SK-N-MC (cell line): ENCODE results near the gene FAM187B.

ENCODE experiments used
- EZH2 ChIP-seq: fragments of 200-600 bp; sonication (generic); IDR thresholded peaks from one replicate; pipeline ENCODE4 v1.6.1; 2017; ENCODE audit warnings: antibody characterized with exemption
- FOXP2 ChIP-seq: optimal IDR thresholded peaks from 2 replicates; pipeline ENCODE3; 2011; ENCODE audit warnings: mild to moderate bottlenecking, moderate library complexity; ENCODE audit not compliant: insufficient read depth; ENCODE audit errors: extremely low read length, control extremely low read depth
- POLR2AphosphoS5 ChIP-seq: IDR thresholded peaks from 2 replicates; pipeline ENCODE4 v1.6.1; 2012; ENCODE audit warnings: mild to moderate bottlenecking, low read depth, low read length, borderline replicate concordance

DNA sequence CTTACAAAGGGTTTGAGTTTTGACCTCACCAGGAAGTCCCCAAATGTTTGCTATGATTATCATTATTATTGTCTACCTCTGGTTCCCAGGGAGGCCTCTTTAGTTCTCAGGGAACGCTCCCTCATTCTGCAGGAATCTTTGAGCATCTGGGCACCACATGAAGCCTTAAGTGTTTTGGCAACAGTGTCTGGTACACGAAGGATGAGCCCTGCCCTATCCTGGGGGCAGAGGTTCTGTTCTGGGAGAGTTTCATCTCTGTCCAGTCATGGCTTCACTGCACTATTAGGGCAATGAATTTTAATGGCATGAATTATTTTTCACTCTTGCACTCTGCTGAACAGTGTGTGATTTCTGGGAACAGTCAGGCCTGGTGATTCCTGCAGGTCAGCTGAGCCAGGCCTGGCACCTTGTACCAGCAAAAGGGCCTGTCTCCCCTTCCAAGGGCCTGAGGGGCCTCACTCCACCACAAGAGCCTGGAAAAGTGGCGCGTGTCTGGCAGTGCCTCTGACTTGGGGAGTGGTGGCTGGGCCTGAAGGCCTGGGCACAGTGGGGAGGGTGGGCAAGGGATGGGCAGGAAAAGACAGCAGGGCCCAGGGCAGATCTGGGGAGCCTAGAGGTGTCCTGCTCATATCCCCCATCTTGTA, 4.6 kb downstream of the FAM187B start:
- TF ChIP-seq EZH2 = no peak
- TF ChIP-seq POLR2AphosphoS5 = no peak
- TF ChIP-seq FOXP2 = no peak
